GM10266 (cell line): ENCODE results near the gene USP20.
"Not testable (repeated sequence)": the region's sequence is repeated elsewhere in the genome, so short reads cannot be mapped to it uniquely, and the experiment has no call there.

Source experiments
- DNase-seq: peaks from one replicate; pipeline ENCODE4 v3.0.0; 2012; ENCODE audit errors: extremely low spot score
- CTCF ChIP-seq: IDR thresholded peaks from 2 replicates; pipeline ENCODE4 v1.5.1; 2012; ENCODE audit warnings: mild to moderate bottlenecking, low read depth; ENCODE audit not compliant: control insufficient read depth, insufficient read depth; ENCODE audit errors: missing control alignments

Gene USP20

GRCh38 chr9:129888293-129889121 is 53.2 kb downstream of the USP20 start:
- no peak for TF ChIP-seq CTCF
- DNase-seq, result peak; percentile 82

GRCh38 chr9:129889122-129889940 is 54.1 kb downstream of the USP20 start:
- no peak for DNase-seq
- no peak for TF ChIP-seq CTCF

GRCh38 chr9:129889941-129890717 is 54.9 kb downstream of the USP20 start:
- peak; percentile 55 for DNase-seq
- TF ChIP-seq CTCF, result no peak

GRCh38 chr9:129890718-129891299 is 55.6 kb downstream of the USP20 start:
- DNase-seq, result not testable (repeated sequence)

GRCh38 chr9:129891569-129891968 is 56.3 kb downstream of the USP20 start:
- no peak for TF ChIP-seq CTCF
- no peak for DNase-seq

- TF ChIP-seq CTCF, result no peak
- no peak for DNase-seq
Measured at GRCh38 chr9:129894120-129894823, 59.0 kb downstream of the USP20 start.
